Omental fat pad (tissue), 4 donors: Measurements from ENCODE around the gene LYZL4. TPM values are rescaled to one million over a fixed set of nuclear protein-coding genes. Genes with fewer than 3 reads are reported as not detected.

Experiments used
- ATAC-seq: fragments of 150-250 bp; one replicate; pipeline ENCODE4 v1.9.1; 2016; ENCODE audit warnings: mild to moderate bottlenecking, moderate library complexity; ENCODE audit not compliant: low FRiP score
- DNase-seq: peaks from one replicate; pipeline ENCODE4 v3.0.0-alpha.2; 2019; ENCODE audit warnings: low spot score
- total RNA-seq, 4 donors: library from RNA; depleted of rRNA; stranded (reverse); fragments of >200 nt; gene quantifications; one replicate each; pipeline ENCODE4 v1.1.0, GENCODE V29; 2016
- TF ChIP-seq, protein P1 (sequence below), 3 donors: fragments of 450-650 bp; IDR thresholded peaks; one replicate each; pipeline ENCODE4 v1.5.1; 2016 to 2017; ENCODE audit warnings: antibody characterized with exemption in 3 of 3, mild to moderate bottlenecking in 3 of 3, moderate library complexity in 2 of 3

Gene LYZL4
- total RNA-seq, 4 donors from 2014 or later, result not detected

DNA sequence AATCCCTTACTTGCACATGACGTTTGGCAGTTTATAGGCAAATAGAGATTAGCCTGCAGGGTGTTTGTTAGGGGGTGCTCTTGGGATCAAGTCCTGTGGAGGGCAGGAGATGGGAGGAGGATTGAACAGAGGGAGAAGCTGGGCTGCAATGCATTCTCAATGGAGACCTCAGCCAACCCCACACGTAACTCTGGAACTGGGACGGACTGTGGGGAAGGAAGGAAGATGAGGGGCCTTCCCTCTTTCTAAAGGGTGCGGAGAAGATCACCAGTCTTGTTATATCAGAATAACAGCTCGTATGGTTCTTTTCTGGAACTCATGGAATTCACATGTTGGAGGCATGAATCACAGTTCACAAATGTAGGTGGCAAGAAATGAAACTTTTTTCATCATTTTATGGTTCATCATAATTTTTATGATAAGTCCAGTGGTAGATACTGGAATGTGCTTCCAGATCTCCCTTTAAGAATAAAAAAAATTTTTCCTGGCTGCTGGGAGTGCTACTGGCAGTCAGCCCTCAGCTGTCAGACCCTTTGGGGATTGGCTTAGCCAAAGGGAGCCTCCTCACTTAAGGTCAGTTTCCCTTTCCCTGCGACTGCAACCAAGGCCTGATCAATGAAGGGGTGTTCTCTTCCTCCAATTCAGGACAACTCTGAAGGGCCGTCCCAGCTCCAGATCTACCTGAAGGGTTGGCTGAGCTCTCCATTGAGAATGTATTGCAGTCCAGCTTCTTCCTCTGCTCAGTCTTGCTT is 20.5 kb upstream of the LYZL4 start:
- DNase-seq (no peak), ATAC-seq (no peak)

GRCh38 chr3:42428830-42429229 is 18.4 kb upstream of the LYZL4 start:
- no peak for ATAC-seq
- DNase-seq, result no peak
- TF ChIP-seq, protein P1, sequence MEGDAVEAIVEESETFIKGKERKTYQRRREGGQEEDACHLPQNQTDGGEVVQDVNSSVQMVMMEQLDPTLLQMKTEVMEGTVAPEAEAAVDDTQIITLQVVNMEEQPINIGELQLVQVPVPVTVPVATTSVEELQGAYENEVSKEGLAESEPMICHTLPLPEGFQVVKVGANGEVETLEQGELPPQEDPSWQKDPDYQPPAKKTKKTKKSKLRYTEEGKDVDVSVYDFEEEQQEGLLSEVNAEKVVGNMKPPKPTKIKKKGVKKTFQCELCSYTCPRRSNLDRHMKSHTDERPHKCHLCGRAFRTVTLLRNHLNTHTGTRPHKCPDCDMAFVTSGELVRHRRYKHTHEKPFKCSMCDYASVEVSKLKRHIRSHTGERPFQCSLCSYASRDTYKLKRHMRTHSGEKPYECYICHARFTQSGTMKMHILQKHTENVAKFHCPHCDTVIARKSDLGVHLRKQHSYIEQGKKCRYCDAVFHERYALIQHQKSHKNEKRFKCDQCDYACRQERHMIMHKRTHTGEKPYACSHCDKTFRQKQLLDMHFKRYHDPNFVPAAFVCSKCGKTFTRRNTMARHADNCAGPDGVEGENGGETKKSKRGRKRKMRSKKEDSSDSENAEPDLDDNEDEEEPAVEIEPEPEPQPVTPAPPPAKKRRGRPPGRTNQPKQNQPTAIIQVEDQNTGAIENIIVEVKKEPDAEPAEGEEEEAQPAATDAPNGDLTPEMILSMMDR (IDR thresholded peaks at IDR 0.05), result no peak

More for the DNA sequence above, 20.5 kb upstream of the LYZL4 start:
- TF ChIP-seq, protein P1 (IDR thresholded peaks at IDR 0.05), result no peak

GRCh38 chr3:42425736-42426407 is 15.5 kb upstream of the LYZL4 start:
- TF ChIP-seq, protein P1 (IDR thresholded peaks at IDR 0.05), result no peak
- DNase-seq (no peak), ATAC-seq (peak; percentile 49)

DNA sequence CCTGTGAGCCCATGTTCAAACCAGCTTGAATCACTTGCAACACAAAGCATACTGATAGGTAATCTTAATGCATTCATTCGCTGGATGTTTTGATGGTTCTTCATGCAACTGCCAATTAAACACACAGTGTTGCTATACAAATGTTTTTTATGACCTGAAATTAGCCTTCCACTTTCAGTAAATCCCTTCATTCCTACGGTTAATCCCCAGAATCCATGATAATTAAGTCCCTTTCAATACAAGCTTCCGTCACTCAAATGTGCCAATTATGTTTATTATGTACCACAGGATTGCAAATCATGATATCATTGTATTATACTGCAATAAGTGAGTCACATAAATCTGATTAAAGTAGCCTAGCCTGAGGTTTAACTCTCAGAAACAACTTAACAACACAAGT is 14.5 kb upstream of the LYZL4 start:
- DNase-seq (no peak), ATAC-seq (no peak)

DNA sequence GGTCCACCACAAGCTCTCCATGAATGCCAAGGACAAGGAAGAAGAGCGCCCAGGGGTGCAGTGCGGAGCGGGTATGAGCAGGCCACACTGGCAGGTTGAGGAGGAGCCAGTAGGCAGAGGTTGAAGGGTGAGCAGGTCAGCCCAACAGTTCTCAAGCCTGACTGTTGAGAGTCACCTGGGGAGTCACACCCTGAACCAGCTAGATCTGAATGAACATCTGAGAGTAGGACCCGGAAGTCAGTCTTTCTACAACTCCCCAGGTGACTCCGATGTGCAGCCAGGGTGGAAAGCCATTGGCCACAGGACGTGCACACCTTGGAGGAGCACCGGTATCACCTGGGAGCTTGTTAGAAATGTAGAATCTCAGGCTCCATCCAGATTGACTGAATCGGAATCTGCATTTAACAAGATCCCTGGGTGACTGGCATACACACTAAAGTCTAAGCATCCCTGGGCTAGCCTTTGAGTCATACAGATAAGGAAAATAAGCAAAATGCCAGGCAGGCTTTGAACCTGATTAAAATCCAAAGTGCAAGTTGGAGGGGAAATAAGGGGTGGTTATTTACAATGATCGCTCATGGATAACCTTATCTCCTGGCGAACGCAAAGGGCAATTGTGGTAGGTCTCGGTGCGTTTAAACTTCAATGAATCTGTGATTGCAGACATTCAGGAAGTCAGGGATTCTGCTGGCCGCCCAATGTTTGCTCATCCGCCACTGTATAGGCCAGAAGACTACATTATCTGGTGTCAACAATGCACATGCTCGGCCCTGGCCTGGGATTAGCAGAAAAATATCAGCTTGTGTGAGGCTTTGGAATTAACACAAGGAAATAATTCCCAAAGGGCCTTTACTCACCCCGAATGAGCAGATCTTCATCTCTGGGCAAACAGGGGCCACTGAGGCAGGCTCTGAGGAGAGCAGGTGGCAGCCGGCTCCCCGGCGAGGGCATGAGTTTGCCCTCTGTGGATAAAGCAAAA is 11.7 kb upstream of the LYZL4 start:
- DNase-seq (no peak), ATAC-seq (no peak)
- TF ChIP-seq, protein P1 (IDR thresholded peaks at IDR 0.05), result no peak

More for the DNA sequence above, 14.5 kb upstream of the LYZL4 start:
- TF ChIP-seq, protein P1 (IDR thresholded peaks at IDR 0.05), result no peak

GRCh38 chr3:42419563-42419962 is 9.2 kb upstream of the LYZL4 start:
- TF ChIP-seq, protein P1 (IDR thresholded peaks at IDR 0.05), result no peak
- DNase-seq, result no peak
- ATAC-seq, result no peak
